Progenitor cell of endocrine pancreas (in vitro differentiated cells): ENCODE results near the gene MTERF4. TPM values are rescaled to one million over a fixed set of nuclear protein-coding genes. Genes with fewer than 3 reads are reported as not detected.

Experiments used
- DNase-seq: peaks from one replicate; pipeline ENCODE4 v3.0.0; 2021; ENCODE audit warnings: low spot score; ENCODE audit not compliant: unreplicated experiment
- H3K27ac Mint-ChIP-seq: 2 replicates; pipeline ENCODE4 v1.8.0; 2021; ENCODE audit warnings: mild to moderate bottlenecking, moderate library complexity, mixed read lengths
- H3K27me3 Mint-ChIP-seq: 2 replicates; pipeline ENCODE4 v1.8.0; 2021; ENCODE audit warnings: mixed read lengths
- H3K36me3 Mint-ChIP-seq: 2 replicates; pipeline ENCODE4 v1.8.0; 2022; ENCODE audit warnings: mixed read lengths; ENCODE audit not compliant: insufficient read depth
- H3K4me1 Mint-ChIP-seq: 2 replicates; pipeline ENCODE4 v1.8.0; 2021; ENCODE audit warnings: low read depth, mixed read lengths
- H3K4me3 Mint-ChIP-seq: 2 replicates; pipeline ENCODE4 v1.8.0; 2021; ENCODE audit warnings: low read depth, mild to moderate bottlenecking, moderate library complexity, mixed read lengths
- H3K9me3 Mint-ChIP-seq: 2 replicates; pipeline ENCODE4 v1.8.0; 2021; ENCODE audit warnings: low read depth, mixed read lengths
- CTCF ChIP-seq: fragments of 200-600 bp; sonication (generic); IDR thresholded peaks from one replicate; pipeline ENCODE4 v1.5.0; 2021; ENCODE audit warnings: antibody characterized with exemption, mild to moderate bottlenecking; ENCODE audit not compliant: unreplicated experiment
- total RNA-seq: library from RNA; stranded (reverse); gene quantifications from 2 replicates; pipeline ENCODE4 v1.2.1, GENCODE V29; 2021

Gene MTERF4
- total RNA-seq, 1 donor from 2014 or later: 63.0 TPM

DNA sequence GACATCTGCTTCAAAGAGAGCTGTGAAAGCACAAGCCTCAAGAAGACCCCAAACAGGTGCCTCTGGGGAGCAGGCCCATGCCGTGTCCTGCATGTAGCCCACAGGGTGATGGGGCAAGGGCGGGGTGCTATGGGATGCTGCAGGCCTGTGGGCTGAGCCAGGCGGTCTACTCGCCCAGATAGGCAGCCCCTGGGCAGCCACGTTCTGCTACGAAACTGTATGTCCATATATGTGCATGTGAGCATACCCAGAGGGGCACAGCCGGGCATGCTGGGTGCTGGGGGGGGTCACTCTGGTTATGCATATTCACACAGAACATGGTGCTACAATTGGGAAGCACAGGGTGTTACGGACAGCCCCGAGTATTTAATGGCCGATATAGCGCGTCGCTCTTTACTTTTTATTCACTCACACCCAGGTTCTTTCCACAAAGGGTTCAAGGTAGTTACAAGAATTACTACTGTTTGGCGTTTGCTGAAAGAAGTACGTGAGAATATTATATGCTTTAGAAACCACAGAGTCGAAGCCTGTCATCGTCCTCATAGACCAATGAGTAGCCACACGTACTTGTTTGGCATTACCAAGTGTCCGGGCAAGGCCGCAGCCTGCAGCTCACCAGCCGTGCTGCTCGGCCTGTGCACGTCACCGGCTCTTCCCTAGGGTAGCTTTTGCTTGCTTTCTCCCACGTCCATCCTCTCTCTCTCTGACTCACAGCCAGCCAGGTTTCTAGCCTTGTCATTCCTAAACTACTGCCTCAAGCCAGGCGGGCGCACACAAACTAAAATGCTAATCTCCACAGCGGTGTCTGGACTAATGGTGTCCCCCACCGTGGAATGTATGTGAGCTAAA is 14.4 kb downstream of the MTERF4 start:
- Mint-ChIP-seq H3K9me3 (peaks cover 3% of the 10 kb centered on the region), H3K4me1 (peaks cover 3% of the 10 kb centered on the region), H3K4me3 (no peak overlapping the region), H3K27me3 (no peaks in the 10 kb centered on the region), H3K27ac (no peak overlapping the region), H3K36me3 (peaks cover 38% of the 10 kb centered on the region)
- TF ChIP-seq CTCF: no peak
- no peak for DNase-seq

- no peak for DNase-seq
- Mint-ChIP-seq H3K27ac (no peak overlapping the region), H3K36me3 (peaks cover 30% of the 10 kb centered on the region), H3K27me3 (no peaks in the 10 kb centered on the region), H3K4me3 (no peak overlapping the region), H3K4me1 (peaks cover 3% of the 10 kb centered on the region), H3K9me3 (peaks cover 3% of the 10 kb centered on the region)
- no peak for TF ChIP-seq CTCF
Observed at GRCh38 chr2:241084856-241085444, 17.1 kb downstream of the MTERF4 start.

DNA sequence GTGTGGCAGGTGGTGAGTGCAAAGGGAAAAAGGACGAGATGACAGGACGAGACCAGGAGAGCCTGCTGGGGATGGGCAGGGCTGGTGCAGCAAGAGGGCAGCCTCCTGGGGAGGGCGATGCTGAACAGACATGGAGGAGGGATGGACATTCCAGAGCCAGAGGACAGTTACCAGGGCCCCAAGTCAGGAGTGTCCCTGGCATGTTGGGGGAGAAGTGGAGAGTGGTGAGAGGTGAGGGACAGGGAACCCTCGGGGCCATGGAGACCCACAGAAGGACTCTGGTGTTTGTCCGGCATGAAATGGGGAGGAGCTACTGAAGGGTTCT is 19.0 kb downstream of the MTERF4 start:
- Mint-ChIP-seq H3K27ac (no peak overlapping the region), H3K27me3 (no peaks in the 10 kb centered on the region), H3K9me3 (peaks cover 3% of the 10 kb centered on the region), H3K4me3 (no peak overlapping the region), H3K36me3 (peaks cover 25% of the 10 kb centered on the region), H3K4me1 (peaks cover 3% of the 10 kb centered on the region)
- no peak for DNase-seq
- no peak for TF ChIP-seq CTCF

GRCh38 chr2:241082341-241083090 is 19.6 kb downstream of the MTERF4 start:
- Mint-ChIP-seq H3K4me3 (no peak overlapping the region), H3K36me3 (peaks cover 21% of the 10 kb centered on the region), H3K9me3 (peaks cover 3% of the 10 kb centered on the region), H3K27me3 (no peaks in the 10 kb centered on the region), H3K4me1 (peaks cover 3% of the 10 kb centered on the region), H3K27ac (no peak overlapping the region)
- no peak for TF ChIP-seq CTCF
- DNase-seq: no peak

GRCh38 chr2:241081643-241082340 is 20.3 kb downstream of the MTERF4 start:
- Mint-ChIP-seq H3K36me3 (peaks cover 20% of the 10 kb centered on the region), H3K9me3 (peaks cover 3% of the 10 kb centered on the region), H3K4me3 (no peak overlapping the region), H3K27ac (no peak overlapping the region), H3K4me1 (peaks cover 3% of the 10 kb centered on the region), H3K27me3 (no peaks in the 10 kb centered on the region)
- DNase-seq: no peak
- TF ChIP-seq CTCF: no peak
